H1 (cell line): ENCODE results near the gene PLXNA4. TPM values are rescaled to one million over a fixed set of nuclear protein-coding genes. Genes with fewer than 3 reads are reported as not detected.
A peak's percentile ranks its signal among the peaks of the same experiment; 100 is the strongest.

Experiments
- CTCF ChIA-PET: fragments of 300-600 bp; sonication (Branson Sonifier 250); formaldehyde crosslinking; loops from one replicate; lab custom pipeline; 2021; ENCODE audit not compliant: partially characterized antibody; lab: Charles Lee
- POLR2A ChIA-PET: fragments of 300-600 bp; sonication (Branson Sonifier 250); formaldehyde crosslinking; loops from one replicate; lab custom pipeline; 2021; ENCODE audit warnings: inconsistent platforms; ENCODE audit not compliant: partially characterized antibody; lab: Charles Lee
- DNase-seq, 2 experiments: peaks; one replicate each; pipeline versions ENCODE4 v3.0.0 to v3.0.0-alpha.2; 2010 to 2022; ENCODE audit warnings: low spot score in 2 of 2, low read depth in 1 of 2, mixed read lengths in 1 of 2
- FAIRE-seq: peaks from 2 replicates; lab custom pipeline; 2011; peaks lifted over from hg19 to GRCh38; lab: Jason Lieb, UNC
- H2AFZ ChIP-seq: 2 replicates; pipeline ENCODE4 v1.8.1; 2012; ENCODE audit warnings: low read length, inconsistent platforms
- H2AK5ac ChIP-seq: 2 replicates; pipeline ENCODE4 v1.6.1; 2013; ENCODE audit warnings: low read depth, low read length
- H2BK120ac ChIP-seq: replicated peaks from 2 replicates; pipeline ENCODE3; 2013; ENCODE audit warnings: low read depth, low read length, inconsistent platforms
- H2BK12ac ChIP-seq: 2 replicates; pipeline ENCODE4 v1.6.1; 2013; ENCODE audit warnings: low read depth, low read length
- H2BK15ac ChIP-seq: 2 replicates; pipeline ENCODE4 v1.6.1; 2013; ENCODE audit warnings: low read length
- H2BK20ac ChIP-seq: 2 replicates; pipeline ENCODE4 v1.6.1; 2013; ENCODE audit warnings: low read length
- H2BK5ac ChIP-seq: 2 replicates; pipeline ENCODE4 v1.6.1; 2013; ENCODE audit warnings: low read depth, low read length
- H3K14ac ChIP-seq: 2 replicates; pipeline ENCODE4 v1.6.1; 2013; ENCODE audit warnings: inconsistent platforms; ENCODE audit not compliant: insufficient read length
- H3K18ac ChIP-seq: 2 replicates; pipeline ENCODE4 v1.6.1; 2013; ENCODE audit warnings: low read length; ENCODE audit errors: extremely low read depth
- H3K23ac ChIP-seq: 2 replicates; pipeline ENCODE4 v1.6.1; 2013; ENCODE audit warnings: inconsistent platforms; ENCODE audit not compliant: insufficient read length
- H3K23me2 ChIP-seq: 2 replicates; pipeline ENCODE4 v1.6.1; 2013; ENCODE audit warnings: low read depth, low read length
- H3K27ac ChIP-seq: 2 replicates; pipeline ENCODE4 v1.6.1; 2011; ENCODE audit warnings: low read depth, low read length, inconsistent platforms
- H3K27me3 ChIP-seq, 4 experiments: replicated peaks in 1 of 4; 1 replicate in 1 of 4; 2 replicates in 3 of 4; pipeline versions ENCODE4 v1.6.1 to v1.8.1; 2011 to 2013; ENCODE audit warnings: low read length in 3 of 4, mild to moderate bottlenecking in 3 of 4, inconsistent platforms in 2 of 4, mixed read lengths in 2 of 4, moderate library complexity in 1 of 4; ENCODE audit not compliant: control insufficient read depth in 3 of 4, insufficient read depth in 3 of 4; ENCODE audit errors: extremely low read depth in 1 of 4
- H3K36me3 ChIP-seq, 4 experiments: 2 replicates each; pipeline versions ENCODE4 v1.6.1 to v1.8.1; 2011 to 2013; ENCODE audit warnings: mild to moderate bottlenecking in 4 of 4, low read length in 3 of 4, moderate library complexity in 2 of 4, control low read depth in 1 of 4, inconsistent platforms in 1 of 4; ENCODE audit not compliant: insufficient read depth in 4 of 4, control insufficient read depth in 2 of 4
- H3K4ac ChIP-seq: replicated peaks from 2 replicates; pipeline ENCODE3; 2013; ENCODE audit warnings: low read length, low read depth, mixed read lengths, inconsistent platforms; ENCODE audit not compliant: insufficient read length
- H3K4me1 ChIP-seq, 4 experiments: replicated peaks in 1 of 4; 1 replicate in 1 of 4; 2 replicates in 3 of 4; pipeline versions ENCODE4 v1.6.1 to v1.8.1; 2011 to 2013; ENCODE audit warnings: low read length in 3 of 4, inconsistent platforms in 2 of 4, mixed read lengths in 1 of 4; ENCODE audit not compliant: insufficient read depth in 4 of 4, control insufficient read depth in 3 of 4
- H3K4me2 ChIP-seq, 2 experiments: 2 replicates each; pipeline versions ENCODE4 v1.6.1 to v1.8.1; 2011 to 2013; ENCODE audit warnings: low read depth in 2 of 2, low read length in 2 of 2, control low read depth in 1 of 2, inconsistent platforms in 1 of 2, mild to moderate bottlenecking in 1 of 2; ENCODE audit not compliant: insufficient read depth in 1 of 2
- H3K4me3 ChIP-seq, 4 experiments: fragments of 200-600, 300-600 bp in 1 of 4; sonication (generic), shearing (Covaris generic), sonication (Bioruptor Twin) in 1 of 4; 2 replicates each; pipeline versions ENCODE4 v1.5.1 to v1.8.1; 2011 to 2016; ENCODE audit warnings: low read length in 4 of 4, low read depth in 3 of 4, control low read depth in 2 of 4, inconsistent platforms in 2 of 4, mild to moderate bottlenecking in 2 of 4, mixed read lengths in 1 of 4, moderate library complexity in 1 of 4; ENCODE audit not compliant: insufficient read depth in 2 of 4; ENCODE audit errors: extremely low read depth in 1 of 4
- H3K56ac ChIP-seq: replicated peaks from 2 replicates; pipeline ENCODE3; 2013; ENCODE audit warnings: low read depth, mild to moderate bottlenecking, mixed read lengths, low read length, inconsistent platforms; ENCODE audit not compliant: insufficient read length
- H3K79me1 ChIP-seq: 2 replicates; pipeline ENCODE4 v1.6.1; 2013; ENCODE audit warnings: low read depth, low read length, control low read depth
- H3K79me2 ChIP-seq, 2 experiments: 2 replicates each; pipeline versions ENCODE4 v1.6.1 to v1.8.1; 2012 to 2013; ENCODE audit warnings: low read length in 2 of 2, mild to moderate bottlenecking in 2 of 2, inconsistent platforms in 1 of 2; ENCODE audit not compliant: insufficient read depth in 2 of 2, control insufficient read depth in 1 of 2
- H3K9ac ChIP-seq, 4 experiments: replicated peaks in 1 of 4; 1 replicate in 1 of 4; 2 replicates in 3 of 4; pipeline versions ENCODE4 v1.6.1 to v1.8.1; 2011 to 2013; ENCODE audit warnings: low read depth in 3 of 4, low read length in 3 of 4, control low read depth in 2 of 4, mild to moderate bottlenecking in 2 of 4, moderate library complexity in 2 of 4, inconsistent platforms in 1 of 4; ENCODE audit errors: extremely low read depth in 1 of 4
- H3K9me3 ChIP-seq, 2 experiments: 2 replicates each; pipeline versions ENCODE4 v1.6.1 to v1.8.1; 2012 to 2013; ENCODE audit warnings: mild to moderate bottlenecking in 2 of 2, moderate library complexity in 2 of 2, control low read depth in 1 of 2, inconsistent platforms in 1 of 2, low read depth in 1 of 2, low read length in 1 of 2, mixed read lengths in 1 of 2; ENCODE audit not compliant: insufficient read depth in 2 of 2
- H4K20me1 ChIP-seq, 2 experiments: replicated peaks in 1 of 2; 2 replicates each; pipeline versions ENCODE3 to v1.8.1; 2011 to 2013; ENCODE audit warnings: inconsistent platforms in 2 of 2, low read length in 2 of 2, mild to moderate bottlenecking in 1 of 2; ENCODE audit not compliant: insufficient read depth in 2 of 2, control insufficient read depth in 1 of 2
- H4K5ac ChIP-seq: 2 replicates; pipeline ENCODE4 v1.6.1; 2013; ENCODE audit warnings: low read length, low read depth, mixed read lengths, inconsistent platforms; ENCODE audit not compliant: insufficient read length
- H4K8ac ChIP-seq: 2 replicates; pipeline ENCODE4 v1.8.0; 2013; ENCODE audit warnings: mild to moderate bottlenecking, moderate library complexity, low read length, inconsistent platforms; ENCODE audit not compliant: insufficient read depth; ENCODE audit errors: extremely low read depth
- H4K91ac ChIP-seq: replicated peaks from 2 replicates; pipeline ENCODE3; 2013; ENCODE audit warnings: low read length, mixed read lengths, inconsistent platforms; ENCODE audit not compliant: insufficient read length
- E2F6 ChIP-seq: IDR thresholded peaks from 2 replicates; pipeline ENCODE4 v1.6.1; 2012; ENCODE audit warnings: inconsistent platforms
- POLR2A ChIP-seq, 2 experiments: IDR thresholded peaks; 1 replicate in 1 of 2; 2 replicates in 1 of 2; pipeline ENCODE4 v1.6.1; 2011; ENCODE audit warnings: low read depth in 2 of 2, low read length in 2 of 2, mild to moderate bottlenecking in 2 of 2; ENCODE audit errors: control extremely low read depth in 1 of 2
- POU5F1 ChIP-seq: IDR thresholded peaks from 2 replicates; pipeline ENCODE4 v1.6.1; 2011; ENCODE audit warnings: low read depth, mild to moderate bottlenecking, low read length, moderate library complexity
- RNF2 ChIP-seq: fragments of 200-900, 300-1000 bp; sonication (generic); IDR thresholded peaks from 2 replicates; pipeline ENCODE4 v1.7.1; 2016; ENCODE audit warnings: borderline replicate concordance, low read depth, mild to moderate bottlenecking, antibody characterized with exemption, low read length; ENCODE audit not compliant: poor library complexity, severe bottlenecking; ENCODE audit errors: missing control alignments
- SP2 ChIP-seq: IDR thresholded peaks from 2 replicates; pipeline ENCODE4 v1.6.1; 2012; ENCODE audit warnings: mild to moderate bottlenecking, low read length, inconsistent platforms
- TEAD4 ChIP-seq: IDR thresholded peaks from 2 replicates; pipeline ENCODE4 v1.6.1; 2012; ENCODE audit warnings: low read depth, low read length, inconsistent platforms, mixed read lengths
- WGBS, 2 experiments: shearing (Covaris generic) in 1 of 2; methylation state at CpG; one replicate each; pipeline versions ENCODE4 v1.1.6 to v1.1.7; 2013 to 2015; ENCODE audit warnings: low lambda C conversion rate in 2 of 2, mixed read lengths in 2 of 2, inconsistent platforms in 1 of 2, low coverage in 1 of 2, missing lambda C conversion rate in 1 of 2; ENCODE audit not compliant: insufficient replicate concordance in 2 of 2, insufficient coverage in 1 of 2, insufficient read length in 1 of 2; ENCODE audit errors: extremely low coverage in 1 of 2, missing lambda C conversion rate in 1 of 2; 5-methylcytosine and 5-hydroxymethylcytosine counted together
- polyA plus RNA-seq, 7 experiments: library from polyadenylated mRNA; depleted of rRNA in 3 of 7; stranded (reverse) in 5 of 7; unstranded in 2 of 7; fragments of >200 nt in 5 of 7; fragments of 200-250 nt in 2 of 7; gene quantifications; 1 replicate in 5 of 7; 2 replicates in 1 of 7; 4 replicates in 1 of 7; pipeline versions ENCODE4 v1.2.1 to v1.2.3, GENCODE V29; 2011 to 2013; ENCODE audit warnings: missing spikeins in 2 of 7, mixed read lengths in 2 of 7
- total RNA-seq: library from RNA; stranded (reverse); fragmentation: NEBNext Ultra II Directional; extraction: Animal tissue kit (Norgen Biotek cat#: 25700); gene quantifications from 2 replicates; pipeline ENCODE4 v1.2.1, GENCODE V29; 2021
- TF ChIP-seq, protein P1 (sequence below): IDR thresholded peaks from 2 replicates; pipeline ENCODE4 v1.6.1; 2011; ENCODE audit warnings: low read depth, mild to moderate bottlenecking, low read length; ENCODE audit not compliant: insufficient read depth

The PLXNA4 gene
- total and polyA plus RNA-seq, 2 of the 8 experiments (the other 6 are each of a cell fraction or from before 2014, with no cell fraction given): 0.76 to 0.79 TPM

- H2BK5ac ChIP-seq: peak overlapping the region; percentile 8; the same call in 1 of the 2 replicates
- H3K4me1 ChIP-seq: peaks cover 2 to 7% (median 3%) of the 10 kb centered on the region in 4 experiments; a peak in 6 of 7 replicates
- no peak for FAIRE-seq
- H3K9ac ChIP-seq: no peak overlapping the region
- H3K56ac ChIP-seq: no peak overlapping the region
- no peaks in the 10 kb centered on the region for H4K20me1 ChIP-seq
- 0 out of 2 replicates have a peak overlapping the region, but pooled peaks have one; percentile 27 for H2BK20ac ChIP-seq
- H3K14ac ChIP-seq: no peak overlapping the region
- peak overlapping the region; percentile 41; the same call in 1 of the 2 replicates for H3K18ac ChIP-seq
- ChIA-PET CTCF (interaction anchor here (0.6 to 2.0 kb wide), 3 partner anchors 15 to 708 kb away, joined by 3 to 5 read pairs (median 4); no protein-coding TSS in a partner anchor), POLR2A (no interaction called here)
- peak overlapping the region; percentile 22; the same call in 1 of the 2 replicates for H2BK15ac ChIP-seq
- H3K36me3 ChIP-seq: no peaks in the 10 kb centered on the region
- H3K23me2 ChIP-seq: no peaks in the 10 kb centered on the region
- no peaks in the 10 kb centered on the region for H3K79me2 ChIP-seq
- H3K4me2 ChIP-seq: no peak overlapping the region
- TF ChIP-seq RNF2 (no peak), POLR2A (IDR thresholded peaks at IDR 0.05; ENCODE audit: control extremely low read depth in 1 of 2, low read depth in 2 of 2, low read length in 2 of 2) (no peak), POU5F1 (no peak), E2F6 (no peak), SP2 (no peak), TEAD4 (no peak)
- TF ChIP-seq, protein P1, sequence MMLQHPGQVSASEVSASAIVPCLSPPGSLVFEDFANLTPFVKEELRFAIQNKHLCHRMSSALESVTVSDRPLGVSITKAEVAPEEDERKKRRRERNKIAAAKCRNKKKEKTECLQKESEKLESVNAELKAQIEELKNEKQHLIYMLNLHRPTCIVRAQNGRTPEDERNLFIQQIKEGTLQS: no peak
- H2AK5ac ChIP-seq: no peak overlapping the region
- 0 out of 7 replicates have a peak, but pooled peaks cover 0 to 4% (median 0%) of the 10 kb centered on the region in 4 experiments for H3K27me3 ChIP-seq
- H3K23ac ChIP-seq: no peak overlapping the region
- no peak overlapping the region for H3K27ac ChIP-seq
- H4K5ac ChIP-seq: no peak overlapping the region
- H4K8ac ChIP-seq: no peak overlapping the region
- H3K79me1 ChIP-seq: no peaks in the 10 kb centered on the region
- H2AFZ ChIP-seq: 0 out of 2 replicates have a peak overlapping the region, but pooled peaks have one; percentile 22
- H2BK12ac ChIP-seq: no peak overlapping the region
- WGBS, 2 experiments: 97% methylated on average over 4 of the region's 4 CpGs; no CpG with 5 or more reads in 1 of the 2 experiments
- no peak overlapping the region for H3K4ac ChIP-seq
- H3K9me3 ChIP-seq: no peaks in the 10 kb centered on the region
- no peak for DNase-seq
- H2BK120ac ChIP-seq: no peak overlapping the region
- no peak overlapping the region for H3K4me3 ChIP-seq
- H4K91ac ChIP-seq: no peak overlapping the region
These were observed 150.3 kb downstream of the PLXNA4 start for GRCh38 chr7:132425942-132426341.
